Endothelial cell of umbilical vein (primary cell): ENCODE results near the gene FTHL17. TPM values are rescaled to one million over a fixed set of nuclear protein-coding genes. Genes with fewer than 3 reads are reported as not detected.

Source experiments
- BruUV-seq: library from RNA; stranded (reverse); fragments of 400-500 nt; replicated peaks from 2 replicates; lab custom pipeline; 2021; lab: Mats Ljungman, UMichigan
- CTCF ChIA-PET: fragments of 300-600, 350-600 bp; sonication (Branson Sonifier 250); formaldehyde crosslinking; loops from one replicate; lab custom pipeline; 2021; ENCODE audit warnings: antibody characterized with exemption, inconsistent platforms; lab: Charles Lee
- POLR2A ChIA-PET: fragments of 300-600, 350-600 bp; sonication (Branson Sonifier 250); formaldehyde crosslinking; loops from one replicate; lab custom pipeline; 2021; ENCODE audit warnings: antibody characterized with exemption, inconsistent platforms; lab: Charles Lee
- DNase-seq: peaks from one replicate; pipeline ENCODE4 v3.0.0-alpha.2; 2011; ENCODE audit warnings: low read depth, low spot score
- FAIRE-seq: peaks from 2 replicates; lab custom pipeline; 2011; peaks lifted over from hg19 to GRCh38; lab: Jason Lieb, UNC
- H2AFZ ChIP-seq: 2 replicates; pipeline ENCODE4 v1.6.0; 2012; ENCODE audit warnings: low read depth, low read length, control low read depth, inconsistent platforms
- H3K27ac ChIP-seq: 2 replicates; pipeline ENCODE4 v1.5.1; 2011; ENCODE audit warnings: low read depth, mild to moderate bottlenecking, control low read depth, low read length, moderate library complexity; ENCODE audit not compliant: insufficient read depth
- H3K27me3 ChIP-seq, 2 experiments: 2 replicates each; pipeline versions ENCODE4 v1.6.0 to v1.6.1; 2011; ENCODE audit warnings: low read length in 2 of 2, mixed read lengths in 1 of 2; ENCODE audit not compliant: control insufficient read depth in 2 of 2, insufficient read depth in 2 of 2
- H3K36me3 ChIP-seq, 2 experiments: 2 replicates in 1 of 2; 3 replicates in 1 of 2; pipeline ENCODE4 v1.5.1; 2011; ENCODE audit warnings: low read length in 2 of 2, mild to moderate bottlenecking in 1 of 2, moderate library complexity in 1 of 2; ENCODE audit not compliant: control insufficient read depth in 2 of 2, insufficient read depth in 2 of 2; ENCODE audit errors: extremely low read depth in 1 of 2
- H3K4me1 ChIP-seq: 3 replicates; pipeline ENCODE4 v1.5.1; 2011; ENCODE audit warnings: mild to moderate bottlenecking, low read length; ENCODE audit not compliant: control insufficient read depth, insufficient read depth; ENCODE audit errors: extremely low read depth
- H3K4me2 ChIP-seq: 2 replicates; pipeline ENCODE4 v1.6.1; 2011; ENCODE audit warnings: low read length, control low read depth, mixed read lengths; ENCODE audit not compliant: insufficient read depth
- H3K4me3 ChIP-seq, 3 experiments: fragments of 200-600 bp in 1 of 3; sonication (generic), shearing (Covaris generic) in 1 of 3; replicated peaks in 1 of 3; 2 replicates each; pipeline ENCODE4 v1.5.1; 2011 to 2016; ENCODE audit warnings: control low read depth in 3 of 3, low read length in 3 of 3, mild to moderate bottlenecking in 2 of 3, inconsistent platforms in 1 of 3, low read depth in 1 of 3, moderate library complexity in 1 of 3; ENCODE audit not compliant: insufficient read depth in 1 of 3
- H3K79me2 ChIP-seq: 2 replicates; pipeline ENCODE4 v1.6.0; 2012; ENCODE audit warnings: low read length, inconsistent platforms; ENCODE audit not compliant: control insufficient read depth, insufficient read depth
- H3K9ac ChIP-seq: replicated peaks from 2 replicates; pipeline ENCODE3; 2011; ENCODE audit warnings: low read length, control low read depth; ENCODE audit not compliant: insufficient read depth; ENCODE audit errors: extremely low read depth
- H3K9me1 ChIP-seq: replicated peaks from 3 replicates; pipeline ENCODE4 v1.6.0; 2011; ENCODE audit warnings: mild to moderate bottlenecking, low read length; ENCODE audit not compliant: control insufficient read depth, insufficient read depth; ENCODE audit errors: extremely low read depth
- H3K9me3 ChIP-seq: replicated peaks from 2 replicates; pipeline ENCODE4 v1.5.1; 2012; ENCODE audit warnings: low read length, inconsistent platforms; ENCODE audit not compliant: control insufficient read depth, insufficient read depth
- H4K20me1 ChIP-seq: replicated peaks from 2 replicates; pipeline ENCODE3; 2011; ENCODE audit warnings: mild to moderate bottlenecking, low read length; ENCODE audit not compliant: control insufficient read depth, insufficient read depth; ENCODE audit errors: extremely low read depth
- CTCF ChIP-seq, 2 donors: IDR thresholded peaks; 1 replicate in 1 of 2; 2 replicates in 1 of 2; pipeline ENCODE4 v1.5.1; 2011; ENCODE audit warnings: low read length in 2 of 2, mild to moderate bottlenecking in 2 of 2, moderate library complexity in 2 of 2, control low read depth in 1 of 2, inconsistent platforms in 1 of 2, low read depth in 1 of 2; ENCODE audit not compliant: insufficient read depth in 1 of 2; ENCODE audit errors: extremely low read depth in 1 of 2
- EZH2 ChIP-seq: IDR thresholded peaks from 2 replicates; pipeline ENCODE4 v1.6.1; 2012; ENCODE audit warnings: borderline replicate concordance, low read depth, mild to moderate bottlenecking, moderate library complexity, low read length, inconsistent platforms; ENCODE audit not compliant: severe bottlenecking
- FOS ChIP-seq: IDR thresholded peaks from 2 replicates; pipeline ENCODE4 v1.6.1; 2011; ENCODE audit warnings: mild to moderate bottlenecking, low read length, moderate library complexity, borderline replicate concordance; ENCODE audit not compliant: insufficient read depth
- GATA2 ChIP-seq: IDR thresholded peaks from 2 replicates; pipeline ENCODE4 v1.7.0; 2011; ENCODE audit warnings: low read depth, mild to moderate bottlenecking, moderate library complexity, mixed read lengths, low read length; ENCODE audit not compliant: insufficient read length, insufficient read depth
- JUN ChIP-seq: IDR thresholded peaks from 2 replicates; pipeline ENCODE4 v1.6.1; 2011; ENCODE audit warnings: borderline replicate concordance, low read depth; ENCODE audit not compliant: insufficient read length, insufficient read depth
- MAX ChIP-seq: IDR thresholded peaks from 2 replicates; pipeline ENCODE4 v1.6.1; 2011; ENCODE audit not compliant: insufficient read depth, insufficient read length
- MYC ChIP-seq: IDR thresholded peaks from one replicate; pipeline ENCODE4 v1.6.1; 2011; ENCODE audit warnings: mild to moderate bottlenecking, low read depth, low read length
- POLR2A ChIP-seq: IDR thresholded peaks from 2 replicates; pipeline ENCODE4 v1.6.1; 2012; ENCODE audit warnings: low read depth, mild to moderate bottlenecking, control low read depth, low read length
- POLR2AphosphoS5 ChIP-seq: IDR thresholded peaks from 2 replicates; pipeline ENCODE4 v1.6.1; 2012; ENCODE audit warnings: low read depth, mild to moderate bottlenecking, control low read depth, low read length, moderate library complexity; ENCODE audit not compliant: insufficient read depth
- dilution Hi-C: fragments of 300-500 bp; cut with MboI; formaldehyde crosslinking; loops from one replicate; pipeline ENCODE4 v1.15.0; 2019; ENCODE audit warnings: low sequenced_read_pairs; ENCODE audit not compliant: extremely low pct_ligation_motif_present
- intact Hi-C: fragments of 100-400 bp; cut with micrococcal nuclease; formaldehyde crosslinking; loops from one replicate; pipeline ENCODE4 v1.10.0; 2022
- polyA plus RNA-seq, 4 experiments: library from polyadenylated mRNA; depleted of rRNA in 3 of 4; stranded (reverse) in 3 of 4; unstranded in 1 of 4; fragments of >200 nt; gene quantifications; 2 replicates each; pipeline versions ENCODE4 v1.2.1 to v1.2.3, GENCODE V29; 2011 to 2012; ENCODE audit warnings: missing spikeins in 1 of 4
- total RNA-seq: library from RNA; stranded (reverse); gene quantifications from 2 replicates; pipeline ENCODE4 v1.2.3, GENCODE V29; 2021

Gene FTHL17
- total and polyA plus RNA-seq, 2 donors (not counting 3 experiments of a cell fraction or from before 2014, with no cell fraction given): not detected

GRCh38 chrX:31092970-31093638 is 21.3 kb upstream of the FTHL17 start:
- Histone ChIP-seq H4K20me1 (no peaks in the 10 kb centered on the region), H3K36me3 (no peaks in the 10 kb centered on the region), H3K9ac (no peak overlapping the region), H3K9me3 (no peaks in the 10 kb centered on the region), H3K27me3 (no peaks in the 10 kb centered on the region), H3K9me1 (no peaks in the 10 kb centered on the region), H3K4me1 (no peaks in the 10 kb centered on the region), H3K4me2 (no peak overlapping the region), H2AFZ (no peak overlapping the region), H3K27ac (no peak overlapping the region), H3K79me2 (no peaks in the 10 kb centered on the region), H3K4me3 (no peak overlapping the region)
- ChIA-PET POLR2A (no interaction called here), CTCF (no interaction called here)
- dilution Hi-C loops (no loop called here), intact Hi-C loops (no loop called here)
- BruUV-seq: no TSS peak
- FAIRE-seq (no peak), DNase-seq (no peak)
- TF ChIP-seq MYC (no peak), POLR2A (no peak), POLR2AphosphoS5 (no peak), JUN (no peak), CTCF (IDR thresholded peaks at IDR 0.05; ENCODE audit: extremely low read depth in 1 of 2, insufficient read depth in 1 of 2, low read depth in 1 of 2, low read length in 2 of 2) (no peak), GATA2 (no peak), FOS (no peak), MAX (no peak), EZH2 (no peak)
